ENCODE data around the gene SH3RF3.
"Not testable (repeated sequence)": the region's sequence is repeated elsewhere in the genome, so short reads cannot be mapped to it uniquely, and the experiment has no call there.

Gene SH3RF3

GRCh38 chr2:109218087-109218791, 89.2 kb downstream of the SH3RF3 start:
- Mint-ChIP-seq H3K36me3 (ENCODE audit: low read depth) (peaks cover 9% of the 10 kb centered on the region), H3K27me3 (ENCODE audit: low read depth, poor library complexity) (peaks cover 23% of the 10 kb centered on the region), H3K4me1 (peaks cover 35% of the 10 kb centered on the region), H3K4me3 (no peak overlapping the region), H3K9me3 (peaks cover 13% of the 10 kb centered on the region), H3K27ac (no peak overlapping the region)
- no peak for DNase-seq
- TF ChIP-seq CTCF (IDR thresholded peaks at IDR 0.05) = no peak

DNA sequence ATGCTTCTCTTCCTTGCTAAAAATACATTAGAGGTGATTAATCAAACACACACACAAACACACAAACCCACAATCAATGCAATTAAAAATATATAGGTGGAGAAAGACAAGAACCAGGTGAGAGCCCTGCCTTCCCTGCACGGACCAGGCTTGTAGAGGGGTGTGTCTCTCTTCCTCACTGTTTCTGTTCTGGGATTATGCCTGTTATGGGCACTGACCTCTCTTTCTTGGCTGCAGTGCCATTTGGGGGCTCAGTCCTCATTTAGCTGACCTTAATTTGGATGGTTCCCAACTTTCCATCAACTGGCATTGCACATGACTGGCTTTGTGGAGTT, 89.8 kb downstream of the SH3RF3 start:
- H3K9me3 Mint-ChIP-seq = peaks cover 13% of the 10 kb centered on the region
- no peak overlapping the region for H3K4me3 Mint-ChIP-seq
- TF ChIP-seq CTCF (IDR thresholded peaks at IDR 0.05) = no peak
- no peak for DNase-seq
- H3K36me3 Mint-ChIP-seq (ENCODE audit: low read depth) = peaks cover 9% of the 10 kb centered on the region
- H3K4me1 Mint-ChIP-seq = peaks cover 29% of the 10 kb centered on the region
- no peak overlapping the region for H3K27ac Mint-ChIP-seq
- peaks cover 19% of the 10 kb centered on the region for H3K27me3 Mint-ChIP-seq (ENCODE audit: low read depth, poor library complexity)

DNA sequence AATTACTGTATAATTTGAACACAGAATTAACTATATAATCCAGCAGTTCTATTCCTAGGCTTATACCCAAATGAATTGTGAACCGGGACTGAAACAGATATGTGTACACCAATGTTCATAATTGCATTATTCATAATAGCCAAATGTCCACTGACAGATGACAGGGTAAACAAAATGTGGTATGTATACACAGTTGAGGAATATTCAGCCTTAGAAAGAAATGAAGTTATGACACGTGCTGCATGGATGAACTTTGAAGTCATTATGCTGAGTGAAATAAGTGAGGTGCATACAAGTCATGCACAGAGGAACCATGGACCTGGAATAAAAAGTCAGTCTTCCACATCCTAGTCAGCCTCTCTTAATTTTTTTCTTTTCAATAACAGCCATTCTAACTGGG, 91.9 kb downstream of the SH3RF3 start:
- Mint-ChIP-seq H3K27me3 (ENCODE audit: low read depth, poor library complexity) (peaks cover 18% of the 10 kb centered on the region), H3K36me3 (ENCODE audit: low read depth) (peaks cover 9% of the 10 kb centered on the region), H3K4me3 (no peak overlapping the region), H3K9me3 (peaks cover 8% of the 10 kb centered on the region), H3K4me1 (peaks cover 8% of the 10 kb centered on the region), H3K27ac (no peak overlapping the region)
- no peak for TF ChIP-seq CTCF (IDR thresholded peaks at IDR 0.05)
- no peak for DNase-seq

- H3K4me3 Mint-ChIP-seq; H3K27ac Mint-ChIP-seq; H3K36me3 Mint-ChIP-seq (ENCODE audit: low read depth); DNase-seq; H3K4me1 Mint-ChIP-seq; H3K9me3 Mint-ChIP-seq: not testable (repeated sequence)
- peaks cover 16% of the 10 kb centered on the region for H3K27me3 Mint-ChIP-seq (ENCODE audit: low read depth, poor library complexity)
Measured at GRCh38 chr2:109221316-109221715, 92.3 kb downstream of the SH3RF3 start.

DNA sequence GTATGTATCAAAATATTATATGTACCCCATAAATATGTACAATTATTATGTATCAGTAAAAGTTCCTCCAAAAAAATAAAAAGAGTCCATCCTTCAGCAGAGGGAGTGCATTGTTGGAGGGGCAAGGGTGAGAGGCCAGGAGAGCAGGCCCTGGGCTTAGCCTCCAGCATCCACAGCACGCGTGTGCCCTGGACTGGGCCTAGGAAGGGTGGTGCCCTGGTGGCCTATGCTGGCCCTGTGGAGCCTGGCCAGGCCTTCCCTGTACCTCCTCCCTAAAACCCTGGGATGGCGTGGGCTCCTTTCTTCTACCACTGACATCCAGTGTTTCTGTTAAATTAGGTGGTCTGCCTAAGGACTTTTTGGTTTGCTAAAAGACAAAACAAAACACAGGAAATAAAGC, 93.4 kb downstream of the SH3RF3 start:
- no peak for DNase-seq
- H3K36me3 Mint-ChIP-seq (ENCODE audit: low read depth) = peaks cover under 1% of the 10 kb centered on the region
- peaks cover 15% of the 10 kb centered on the region for H3K27me3 Mint-ChIP-seq (ENCODE audit: low read depth, poor library complexity)
- no peak overlapping the region for H3K4me3 Mint-ChIP-seq
- H3K9me3 Mint-ChIP-seq = no peaks in the 10 kb centered on the region
- no peak for TF ChIP-seq CTCF (IDR thresholded peaks at IDR 0.05)
- no peaks in the 10 kb centered on the region for H3K4me1 Mint-ChIP-seq
- H3K27ac Mint-ChIP-seq = no peak overlapping the region

DNA sequence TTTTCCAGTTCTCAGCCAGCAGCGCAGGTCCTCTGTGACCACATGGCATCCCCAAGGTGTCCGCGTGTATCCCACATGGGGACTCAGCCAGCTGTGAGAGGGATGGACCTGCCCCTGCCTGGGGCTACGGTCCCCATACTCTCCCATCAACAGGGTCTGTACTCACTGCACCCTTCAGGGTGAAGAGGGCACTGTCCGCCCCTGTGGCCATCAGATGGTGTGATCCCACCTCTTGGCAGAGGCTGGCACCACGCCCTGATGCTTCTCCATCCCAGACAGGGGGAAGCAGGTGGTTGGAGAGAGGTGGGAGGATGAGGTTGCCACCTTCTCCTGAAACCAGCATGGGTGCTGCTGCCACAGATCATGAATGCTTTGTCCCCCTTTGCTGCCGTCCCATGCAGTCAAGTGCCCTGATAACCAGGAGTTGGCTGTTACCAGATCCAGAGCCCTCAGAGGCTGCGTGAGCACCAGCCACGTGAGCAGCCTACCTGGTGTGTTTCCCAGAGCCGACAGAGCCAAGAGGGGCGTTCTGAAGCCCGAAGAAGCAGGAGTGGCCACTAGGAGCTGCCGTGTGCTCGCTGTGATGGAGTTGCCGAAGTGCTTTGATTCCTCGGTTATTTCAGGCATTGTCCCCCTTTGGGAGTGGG, 93.9 kb downstream of the SH3RF3 start:
- no peak overlapping the region for H3K27ac Mint-ChIP-seq
- TF ChIP-seq CTCF (IDR thresholded peaks at IDR 0.05) = no peak

More for the DNA sequence above, 93.9 kb downstream of the SH3RF3 start:
- peaks cover 15% of the 10 kb centered on the region for H3K27me3 Mint-ChIP-seq (ENCODE audit: low read depth, poor library complexity)
- no peaks in the 10 kb centered on the region for H3K4me1 Mint-ChIP-seq
- no peak for DNase-seq
- no peaks in the 10 kb centered on the region for H3K36me3 Mint-ChIP-seq (ENCODE audit: low read depth)
- H3K9me3 Mint-ChIP-seq = no peaks in the 10 kb centered on the region
- no peak overlapping the region for H3K4me3 Mint-ChIP-seq
